Fibroblast of lung (primary cell): ENCODE results near the gene SLC35F4.

Experiments used
- CTCF ChIP-seq, 2 donors: IDR thresholded peaks in 1 of 2; conservative IDR thresholded peaks in 1 of 2; 1 replicate in 1 of 2; 2 replicates in 1 of 2; pipeline ENCODE4 v1.5.1; 2011 to 2012; ENCODE audit warnings: low read length in 2 of 2, control low read depth in 1 of 2, inconsistent platforms in 1 of 2, low read depth in 1 of 2, mild to moderate bottlenecking in 1 of 2
- EZH2 ChIP-seq: IDR thresholded peaks from 2 replicates; pipeline ENCODE4 v1.5.1; 2012; ENCODE audit warnings: low read length, control low read depth, mild to moderate bottlenecking; ENCODE audit errors: missing control alignments

- no peak for TF ChIP-seq CTCF (conservative IDR thresholded peaks at IDR 0.05 in 1 of 2, IDR thresholded peaks at IDR 0.05 in 1 of 2; ENCODE audit: low read depth in 1 of 2, low read length in 2 of 2)
- TF ChIP-seq EZH2, result no peak
These were observed 49.2 kb downstream of the SLC35F4 start for GRCh38 chr14:57816568-57817284.
